H1 (cell line): ENCODE data around the gene PPARD. TPM values are rescaled to one million over a fixed set of nuclear protein-coding genes. Genes with fewer than 3 reads are reported as not detected.

Source experiments
- CTCF ChIA-PET: fragments of 300-600 bp; sonication (Branson Sonifier 250); formaldehyde crosslinking; loops from one replicate; lab custom pipeline; 2021; ENCODE audit not compliant: partially characterized antibody; lab: Charles Lee
- POLR2A ChIA-PET: fragments of 300-600 bp; sonication (Branson Sonifier 250); formaldehyde crosslinking; loops from one replicate; lab custom pipeline; 2021; ENCODE audit warnings: inconsistent platforms; ENCODE audit not compliant: partially characterized antibody; lab: Charles Lee
- DNase-seq, 2 experiments: peaks; one replicate each; pipeline versions ENCODE4 v3.0.0 to v3.0.0-alpha.2; 2010 to 2022; ENCODE audit warnings: low spot score in 2 of 2, low read depth in 1 of 2, mixed read lengths in 1 of 2
- FAIRE-seq: peaks from 2 replicates; lab custom pipeline; 2011; peaks lifted over from hg19 to GRCh38; lab: Jason Lieb, UNC
- H2AFZ ChIP-seq: 2 replicates; pipeline ENCODE4 v1.8.1; 2012; ENCODE audit warnings: low read length, inconsistent platforms
- H2AK5ac ChIP-seq: 2 replicates; pipeline ENCODE4 v1.6.1; 2013; ENCODE audit warnings: low read depth, low read length
- H2BK120ac ChIP-seq: replicated peaks from 2 replicates; pipeline ENCODE3; 2013; ENCODE audit warnings: low read depth, low read length, inconsistent platforms
- H2BK12ac ChIP-seq: 2 replicates; pipeline ENCODE4 v1.6.1; 2013; ENCODE audit warnings: low read depth, low read length
- H2BK15ac ChIP-seq: 2 replicates; pipeline ENCODE4 v1.6.1; 2013; ENCODE audit warnings: low read length
- H2BK20ac ChIP-seq: 2 replicates; pipeline ENCODE4 v1.6.1; 2013; ENCODE audit warnings: low read length
- H2BK5ac ChIP-seq: 2 replicates; pipeline ENCODE4 v1.6.1; 2013; ENCODE audit warnings: low read depth, low read length
- H3K14ac ChIP-seq: 2 replicates; pipeline ENCODE4 v1.6.1; 2013; ENCODE audit warnings: inconsistent platforms; ENCODE audit not compliant: insufficient read length
- H3K18ac ChIP-seq: 2 replicates; pipeline ENCODE4 v1.6.1; 2013; ENCODE audit warnings: low read length; ENCODE audit errors: extremely low read depth
- H3K23ac ChIP-seq: 2 replicates; pipeline ENCODE4 v1.6.1; 2013; ENCODE audit warnings: inconsistent platforms; ENCODE audit not compliant: insufficient read length
- H3K23me2 ChIP-seq: 2 replicates; pipeline ENCODE4 v1.6.1; 2013; ENCODE audit warnings: low read depth, low read length
- H3K27ac ChIP-seq: 2 replicates; pipeline ENCODE4 v1.6.1; 2011; ENCODE audit warnings: low read depth, low read length, inconsistent platforms
- H3K27me3 ChIP-seq, 4 experiments: replicated peaks in 1 of 4; 1 replicate in 1 of 4; 2 replicates in 3 of 4; pipeline versions ENCODE4 v1.6.1 to v1.8.1; 2011 to 2013; ENCODE audit warnings: low read length in 3 of 4, mild to moderate bottlenecking in 3 of 4, inconsistent platforms in 2 of 4, mixed read lengths in 2 of 4, moderate library complexity in 1 of 4; ENCODE audit not compliant: control insufficient read depth in 3 of 4, insufficient read depth in 3 of 4; ENCODE audit errors: extremely low read depth in 1 of 4
- H3K36me3 ChIP-seq, 4 experiments: 2 replicates each; pipeline versions ENCODE4 v1.6.1 to v1.8.1; 2011 to 2013; ENCODE audit warnings: mild to moderate bottlenecking in 4 of 4, low read length in 3 of 4, moderate library complexity in 2 of 4, control low read depth in 1 of 4, inconsistent platforms in 1 of 4; ENCODE audit not compliant: insufficient read depth in 4 of 4, control insufficient read depth in 2 of 4
- H3K4ac ChIP-seq: replicated peaks from 2 replicates; pipeline ENCODE3; 2013; ENCODE audit warnings: low read length, low read depth, mixed read lengths, inconsistent platforms; ENCODE audit not compliant: insufficient read length
- H3K4me1 ChIP-seq, 4 experiments: replicated peaks in 1 of 4; 1 replicate in 1 of 4; 2 replicates in 3 of 4; pipeline versions ENCODE4 v1.6.1 to v1.8.1; 2011 to 2013; ENCODE audit warnings: low read length in 3 of 4, inconsistent platforms in 2 of 4, mixed read lengths in 1 of 4; ENCODE audit not compliant: insufficient read depth in 4 of 4, control insufficient read depth in 3 of 4
- H3K4me2 ChIP-seq, 2 experiments: 2 replicates each; pipeline versions ENCODE4 v1.6.1 to v1.8.1; 2011 to 2013; ENCODE audit warnings: low read depth in 2 of 2, low read length in 2 of 2, control low read depth in 1 of 2, inconsistent platforms in 1 of 2, mild to moderate bottlenecking in 1 of 2; ENCODE audit not compliant: insufficient read depth in 1 of 2
- H3K4me3 ChIP-seq, 4 experiments: fragments of 200-600, 300-600 bp in 1 of 4; sonication (generic), shearing (Covaris generic), sonication (Bioruptor Twin) in 1 of 4; 2 replicates each; pipeline versions ENCODE4 v1.5.1 to v1.8.1; 2011 to 2016; ENCODE audit warnings: low read length in 4 of 4, low read depth in 3 of 4, control low read depth in 2 of 4, inconsistent platforms in 2 of 4, mild to moderate bottlenecking in 2 of 4, mixed read lengths in 1 of 4, moderate library complexity in 1 of 4; ENCODE audit not compliant: insufficient read depth in 2 of 4; ENCODE audit errors: extremely low read depth in 1 of 4
- H3K56ac ChIP-seq: replicated peaks from 2 replicates; pipeline ENCODE3; 2013; ENCODE audit warnings: low read depth, mild to moderate bottlenecking, mixed read lengths, low read length, inconsistent platforms; ENCODE audit not compliant: insufficient read length
- H3K79me1 ChIP-seq: 2 replicates; pipeline ENCODE4 v1.6.1; 2013; ENCODE audit warnings: low read depth, low read length, control low read depth
- H3K79me2 ChIP-seq, 2 experiments: 2 replicates each; pipeline versions ENCODE4 v1.6.1 to v1.8.1; 2012 to 2013; ENCODE audit warnings: low read length in 2 of 2, mild to moderate bottlenecking in 2 of 2, inconsistent platforms in 1 of 2; ENCODE audit not compliant: insufficient read depth in 2 of 2, control insufficient read depth in 1 of 2
- H3K9ac ChIP-seq, 4 experiments: replicated peaks in 1 of 4; 1 replicate in 1 of 4; 2 replicates in 3 of 4; pipeline versions ENCODE4 v1.6.1 to v1.8.1; 2011 to 2013; ENCODE audit warnings: low read depth in 3 of 4, low read length in 3 of 4, control low read depth in 2 of 4, mild to moderate bottlenecking in 2 of 4, moderate library complexity in 2 of 4, inconsistent platforms in 1 of 4; ENCODE audit errors: extremely low read depth in 1 of 4
- H3K9me3 ChIP-seq, 2 experiments: 2 replicates each; pipeline versions ENCODE4 v1.6.1 to v1.8.1; 2012 to 2013; ENCODE audit warnings: mild to moderate bottlenecking in 2 of 2, moderate library complexity in 2 of 2, control low read depth in 1 of 2, inconsistent platforms in 1 of 2, low read depth in 1 of 2, low read length in 1 of 2, mixed read lengths in 1 of 2; ENCODE audit not compliant: insufficient read depth in 2 of 2
- H4K20me1 ChIP-seq, 2 experiments: replicated peaks in 1 of 2; 2 replicates each; pipeline versions ENCODE3 to v1.8.1; 2011 to 2013; ENCODE audit warnings: inconsistent platforms in 2 of 2, low read length in 2 of 2, mild to moderate bottlenecking in 1 of 2; ENCODE audit not compliant: insufficient read depth in 2 of 2, control insufficient read depth in 1 of 2
- H4K5ac ChIP-seq: 2 replicates; pipeline ENCODE4 v1.6.1; 2013; ENCODE audit warnings: low read length, low read depth, mixed read lengths, inconsistent platforms; ENCODE audit not compliant: insufficient read length
- H4K8ac ChIP-seq: 2 replicates; pipeline ENCODE4 v1.8.0; 2013; ENCODE audit warnings: mild to moderate bottlenecking, moderate library complexity, low read length, inconsistent platforms; ENCODE audit not compliant: insufficient read depth; ENCODE audit errors: extremely low read depth
- H4K91ac ChIP-seq: replicated peaks from 2 replicates; pipeline ENCODE3; 2013; ENCODE audit warnings: low read length, mixed read lengths, inconsistent platforms; ENCODE audit not compliant: insufficient read length
- HDAC6 ChIP-seq: IDR thresholded peaks from one replicate; pipeline ENCODE4 v1.7.1; 2012; ENCODE audit warnings: low read depth, mild to moderate bottlenecking, inconsistent platforms, low read length, moderate library complexity
- JUND ChIP-seq: IDR thresholded peaks from 2 replicates; pipeline ENCODE4 v1.6.1; 2011; ENCODE audit warnings: mild to moderate bottlenecking, improper control_type of control experiment, low read length
- POLR2A ChIP-seq, 2 experiments: IDR thresholded peaks; 1 replicate in 1 of 2; 2 replicates in 1 of 2; pipeline ENCODE4 v1.6.1; 2011; ENCODE audit warnings: low read depth in 2 of 2, low read length in 2 of 2, mild to moderate bottlenecking in 2 of 2; ENCODE audit errors: control extremely low read depth in 1 of 2
- WGBS, 2 experiments: shearing (Covaris generic) in 1 of 2; methylation state at CpG; one replicate each; pipeline versions ENCODE4 v1.1.6 to v1.1.7; 2013 to 2015; ENCODE audit warnings: low lambda C conversion rate in 2 of 2, mixed read lengths in 2 of 2, inconsistent platforms in 1 of 2, low coverage in 1 of 2, missing lambda C conversion rate in 1 of 2; ENCODE audit not compliant: insufficient replicate concordance in 2 of 2, insufficient coverage in 1 of 2, insufficient read length in 1 of 2; ENCODE audit errors: extremely low coverage in 1 of 2, missing lambda C conversion rate in 1 of 2; 5-methylcytosine and 5-hydroxymethylcytosine counted together
- polyA plus RNA-seq, 7 experiments: library from polyadenylated mRNA; depleted of rRNA in 3 of 7; stranded (reverse) in 5 of 7; unstranded in 2 of 7; fragments of >200 nt in 5 of 7; fragments of 200-250 nt in 2 of 7; gene quantifications; 1 replicate in 5 of 7; 2 replicates in 1 of 7; 4 replicates in 1 of 7; pipeline versions ENCODE4 v1.2.1 to v1.2.3, GENCODE V29; 2011 to 2013; ENCODE audit warnings: missing spikeins in 2 of 7, mixed read lengths in 2 of 7
- total RNA-seq: library from RNA; stranded (reverse); fragmentation: NEBNext Ultra II Directional; extraction: Animal tissue kit (Norgen Biotek cat#: 25700); gene quantifications from 2 replicates; pipeline ENCODE4 v1.2.1, GENCODE V29; 2021

Gene PPARD
- total and polyA plus RNA-seq, 2 of the 8 experiments (the other 6 are each of a cell fraction or from before 2014, with no cell fraction given): 14.6 to 14.9 TPM

- Histone ChIP-seq H2BK12ac (no peak overlapping the region), H3K9ac (no peak overlapping the region), H3K79me1 (no peaks in the 10 kb centered on the region), H2BK20ac (no peak overlapping the region), H3K4me1 (peaks cover 0 to 4% (median 4%) of the 10 kb centered on the region in 4 experiments; a peak in 6 of 7 replicates), H3K79me2 (peaks cover 2 to 12% of the 10 kb centered on the region in 2 experiments; a peak in 3 of 4 replicates), H4K20me1 (peaks cover 21 to 28% of the 10 kb centered on the region in 2 experiments), H2BK120ac (no peak overlapping the region), H3K14ac (no peak overlapping the region), H2AK5ac (no peak overlapping the region), H2BK5ac (no peak overlapping the region; the same call in 1 of the 2 replicates), H3K18ac (no peak overlapping the region), H3K4me3 (no peak overlapping the region), H3K9me3 (no peaks in the 10 kb centered on the region), H2BK15ac (no peak overlapping the region), H4K91ac (no peak overlapping the region), H2AFZ (no peak overlapping the region), H4K8ac (peak overlapping the region; percentile 66; the same call in 1 of the 2 replicates), H3K36me3 (peaks cover 17 to 51% (median 22%) of the 10 kb centered on the region in 4 experiments), H3K27ac (no peak overlapping the region), H3K56ac (no peak overlapping the region), H3K4me2 (no peak overlapping the region), H3K23me2 (peaks cover 2% of the 10 kb centered on the region; the same call in 1 of the 2 replicates), H3K27me3 (no peaks in the 10 kb centered on the region), H3K23ac (no peak overlapping the region), H4K5ac (no peak overlapping the region), H3K4ac (no peak overlapping the region)
- CTCF ChIA-PET: interaction anchor here (1.2 kb wide), 1 partner anchor 15 kb away, joined by 4 read pairs; no protein-coding TSS in a partner anchor
- no peak for FAIRE-seq
- 91% methylated on average over 17 of the region's 20 CpGs; no CpG with 5 or more reads in 1 of the 2 experiments for WGBS, 2 experiments
- POLR2A ChIA-PET: interaction anchor here (0.6 to 37.6 kb wide), 8 partner anchors 3 to 275 kb away, joined by 3 to 1319 read pairs (median 4); partner anchors contain the start of genes FANCE, RPL10A and TEAD3
- DNase-seq: peak in 1 of 2 experiments; percentile 56
- TF ChIP-seq POLR2A (IDR thresholded peaks at IDR 0.05; ENCODE audit: control extremely low read depth in 1 of 2, low read depth in 2 of 2, low read length in 2 of 2) (peak in 1 of 2 experiments; percentile 26; a peak in 1 of 3 replicates), JUND (no peak), HDAC6 (no peak)
These were observed 132.7 kb downstream of the PPARD start for GRCh38 chr6:35474942-35475570.
